Measurements from ENCODE around the gene DGKG. TPM values are rescaled to one million over a fixed set of nuclear protein-coding genes. Genes with fewer than 3 reads are reported as not detected.
A peak's percentile ranks its signal among the peaks of the same experiment; 100 is the strongest.

The DGKG gene
- 18.2 TPM for total RNA-seq
- long read RNA-seq, full-length matches to known transcripts = 6 of 18 reads
- long read RNA-seq, partial matches to known transcripts = 9 of 18 reads
- long read RNA-seq, other reads (novel, unspliced or antisense) = 3 of 18 reads

- peak; percentile 86 for DNase-seq
- peak; percentile 81 for ATAC-seq
- intact Hi-C loops (cut with micrococcal nuclease) = no loop called here
Observed at GRCh38 chr3:186361762-186362536, at the start of gene DGKG. DGKG (minus strand) TSS chr3:186362234; CDS start chr3:186320459, 41,775 bp downstream.

DNA sequence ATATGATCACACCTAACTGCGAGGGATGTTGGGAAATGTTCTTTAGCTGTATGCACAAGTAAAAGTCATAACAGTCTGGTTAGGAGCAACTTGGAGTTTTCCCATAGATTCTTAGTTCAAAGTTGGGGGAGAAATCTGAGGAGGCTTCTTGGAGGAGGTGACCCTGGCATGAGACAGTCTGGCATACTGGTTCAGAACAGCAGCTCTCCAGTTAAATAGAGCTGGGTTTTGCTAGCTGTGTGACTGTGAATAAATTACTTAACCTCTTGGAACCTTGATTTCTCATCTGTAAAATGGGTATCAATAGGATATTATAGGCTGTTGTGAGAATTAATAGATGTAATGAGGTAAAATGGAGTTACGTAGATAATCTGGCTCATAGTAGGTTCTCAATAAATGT, 49.1 kb upstream of the DGKG start:
- ATAC-seq (no peak), DNase-seq (no peak)
- intact Hi-C loops (cut with micrococcal nuclease) = no loop called here

GRCh38 chr3:186406669-186407635, 44.9 kb upstream of the DGKG start:
- intact Hi-C loops (cut with micrococcal nuclease) = no loop called here
- peak; percentile 97 for ATAC-seq
- DNase-seq = peak; percentile 62

DNA sequence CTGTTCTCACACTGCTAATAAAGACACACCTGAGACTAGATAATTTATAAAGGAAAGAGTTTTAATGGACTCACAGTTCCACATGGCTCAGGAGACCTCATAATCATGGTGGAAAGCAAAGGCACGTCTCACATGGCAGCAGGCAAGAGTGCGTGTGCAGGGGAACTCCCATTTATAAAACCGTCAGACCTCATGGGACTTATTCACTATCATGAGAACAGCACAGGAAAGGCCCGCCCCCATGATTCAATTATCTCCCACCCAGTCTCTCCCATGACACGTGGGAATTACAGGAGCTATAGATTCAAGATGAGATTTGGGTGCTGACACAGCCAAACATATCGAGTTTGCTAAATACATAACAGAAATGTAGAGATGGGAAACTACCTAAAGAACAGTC, 39.5 kb upstream of the DGKG start:
- intact Hi-C loops (cut with micrococcal nuclease) = no loop called here
- DNase-seq (no peak), ATAC-seq (no peak)

DNA sequence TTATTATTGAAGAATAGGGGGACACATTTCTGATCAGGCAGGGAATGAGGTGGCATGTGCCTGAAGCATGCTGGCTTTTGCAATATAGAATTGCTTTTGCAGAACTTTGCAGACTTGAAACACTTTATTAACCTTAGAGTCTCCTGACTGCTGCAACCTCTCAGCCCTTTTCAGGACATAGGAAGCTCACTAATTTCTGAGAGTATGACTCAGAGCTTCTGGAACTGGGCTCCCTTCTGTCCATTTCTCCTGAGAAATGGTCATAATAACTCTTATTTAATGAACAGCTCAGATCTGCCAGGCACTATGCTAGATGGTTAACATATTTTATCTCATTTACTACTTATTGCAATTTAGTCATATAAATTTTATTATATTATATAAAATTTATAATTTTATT, 38.6 kb upstream of the DGKG start:
- ATAC-seq (no peak), DNase-seq (no peak)
- intact Hi-C loops (cut with micrococcal nuclease) = no loop called here

DNA sequence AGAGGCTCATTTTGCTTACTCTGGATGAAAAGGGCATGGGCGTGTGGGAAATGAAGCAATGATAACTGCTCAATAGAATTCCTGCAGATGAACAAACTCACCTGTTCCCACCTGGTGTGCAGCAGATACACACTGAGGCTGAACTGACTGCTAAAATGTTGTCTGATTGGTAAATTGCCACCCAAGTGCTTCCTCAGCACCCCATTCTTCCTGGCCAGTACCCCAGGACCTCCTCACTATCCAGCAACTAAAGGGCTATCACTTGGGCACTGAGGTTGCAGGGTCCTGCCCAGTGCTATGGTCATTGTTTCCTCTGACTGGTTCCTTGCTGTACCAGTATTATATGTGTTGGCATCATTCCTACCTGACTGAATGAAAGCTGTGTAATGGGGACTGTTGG, 38.0 kb upstream of the DGKG start:
- ATAC-seq (no peak), DNase-seq (no peak)
- intact Hi-C loops (cut with micrococcal nuclease) = no loop called here

GRCh38 chr3:186394566-186395217, 32.7 kb upstream of the DGKG start:
- DNase-seq = no peak
- no peak for ATAC-seq
- intact Hi-C loops (cut with micrococcal nuclease) = no loop called here

GRCh38 chr3:186386883-186387560, 25.0 kb upstream of the DGKG start:
- ATAC-seq = no peak
- no peak for DNase-seq
- intact Hi-C loops (cut with micrococcal nuclease) = no loop called here

GRCh38 chr3:186385856-186386602, 24.0 kb upstream of the DGKG start:
- intact Hi-C loops (cut with micrococcal nuclease) = no loop called here
- DNase-seq = no peak

DNA sequence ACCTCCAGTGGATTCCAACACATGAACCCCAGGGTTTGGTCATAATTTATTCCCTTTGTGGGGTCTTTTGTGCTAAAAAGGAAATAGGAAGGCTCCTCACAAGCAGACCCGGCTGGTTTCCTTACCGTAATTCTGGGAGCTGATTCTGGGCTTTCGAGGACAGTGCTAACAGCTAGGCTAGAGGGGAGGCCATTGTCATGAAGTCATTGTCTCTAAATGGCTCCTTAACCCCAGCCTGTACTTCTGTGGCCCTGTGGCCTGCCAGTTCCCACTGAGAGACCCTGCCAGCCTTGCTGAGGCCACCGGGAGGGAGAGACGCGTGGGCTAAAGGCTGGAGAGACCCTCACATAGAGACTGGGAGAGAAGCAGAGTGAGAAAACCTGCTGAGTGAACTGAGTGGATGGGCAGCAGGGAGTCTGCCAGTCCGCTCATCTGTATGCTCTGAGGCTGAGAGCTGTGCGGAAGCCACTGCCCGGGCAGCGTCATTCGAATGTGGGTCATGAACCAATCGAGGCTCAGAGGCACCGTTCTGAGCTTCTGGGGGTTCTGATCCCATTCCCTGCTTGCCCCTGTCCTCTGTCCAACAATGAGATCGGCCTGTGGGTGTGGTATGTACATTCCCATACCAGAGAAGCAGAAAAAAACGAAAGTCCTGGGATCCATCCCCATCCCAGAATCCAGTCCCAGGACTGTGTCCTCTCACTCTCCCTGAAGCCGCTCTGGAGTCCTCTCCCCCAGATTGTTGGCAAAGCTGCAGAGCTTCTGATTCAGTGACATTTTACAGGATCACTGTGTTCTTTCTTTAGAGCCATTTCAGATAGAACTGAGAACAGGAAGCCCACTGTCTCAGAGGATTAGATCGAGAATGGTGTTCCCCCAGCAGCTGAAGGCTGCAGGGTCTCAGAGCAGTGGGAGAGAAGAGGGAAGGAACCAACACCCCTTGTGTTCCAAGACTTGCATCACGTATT, 21.3 kb upstream of the DGKG start:
- peak; percentile 51 for DNase-seq
- peak; percentile 90 for ATAC-seq
- intact Hi-C loops (cut with micrococcal nuclease) = no loop called here

More at GRCh38 chr3:186385856-186386602, 24.0 kb upstream of the DGKG start:
- ATAC-seq = no peak

GRCh38 chr3:186382217-186382885, 20.3 kb upstream of the DGKG start:
- intact Hi-C loops (cut with micrococcal nuclease) = no loop called here

GRCh38 chr3:186381424-186382216, 19.6 kb upstream of the DGKG start:
- intact Hi-C loops (cut with micrococcal nuclease) = no loop called here
- ATAC-seq (no peak), DNase-seq (no peak)

More at GRCh38 chr3:186382217-186382885, 20.3 kb upstream of the DGKG start:
- DNase-seq (no peak), ATAC-seq (no peak)

DNA sequence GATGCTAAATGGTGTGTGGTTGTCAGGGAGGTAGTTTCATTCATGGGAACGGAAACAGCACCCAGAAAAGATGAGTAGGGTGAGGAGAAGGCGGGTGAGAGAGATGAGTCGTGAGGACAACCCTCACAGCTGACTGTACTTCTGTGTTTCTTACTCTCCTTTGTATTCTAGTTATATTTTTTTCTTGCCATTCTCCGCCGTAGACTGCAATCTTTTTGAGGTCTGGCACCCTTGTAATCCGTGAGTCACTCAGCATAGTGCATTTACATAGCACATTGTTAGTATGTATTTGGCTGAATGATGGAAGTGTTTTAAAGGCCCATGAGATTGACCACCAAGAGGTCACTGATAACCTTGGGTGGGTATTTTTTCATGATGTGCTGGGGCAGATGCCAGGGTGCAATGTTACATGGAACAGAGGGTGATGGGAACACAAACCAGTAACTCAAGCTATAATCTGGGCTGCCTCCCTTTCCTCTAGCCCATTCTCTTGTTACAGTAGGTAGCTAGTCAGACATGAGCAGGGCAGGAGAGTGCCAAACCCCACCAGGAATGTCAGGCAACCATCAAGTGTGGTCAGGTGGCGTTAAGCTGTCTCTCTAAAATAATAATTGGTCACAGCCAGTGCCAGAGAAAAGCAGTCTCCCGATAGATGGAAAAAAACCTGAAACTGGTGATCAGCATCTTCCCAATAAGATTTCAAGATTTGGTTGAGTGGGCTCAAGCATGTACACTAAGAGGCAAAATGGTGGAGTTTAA, 18.8 kb upstream of the DGKG start:
- DNase-seq (no peak), ATAC-seq (peak; percentile 69)
- intact Hi-C loops (cut with micrococcal nuclease) = no loop called here

GRCh38 chr3:186375443-186375842, 13.4 kb upstream of the DGKG start:
- intact Hi-C loops (cut with micrococcal nuclease) = no loop called here
- DNase-seq = no peak
- ATAC-seq = no peak

GRCh38 chr3:186374376-186374775, 12.3 kb upstream of the DGKG start:
- DNase-seq (no peak), ATAC-seq (no peak)
- intact Hi-C loops (cut with micrococcal nuclease) = no loop called here

Measured in left ventricle myocardium superior (tissue), 1 donor.